GM21723 (cell line): ENCODE measurements around the gene NTN1.
"Not testable (repeated sequence)": the region's sequence is repeated elsewhere in the genome, so short reads cannot be mapped to it uniquely, and the experiment has no call there.

ENCODE experiments used
- ATAC-seq: cut with Tn5 transposase; IDR thresholded peaks from one replicate; pipeline ENCODE4 v1.9.1; 2021; ENCODE audit warnings: mild to moderate bottlenecking, moderate library complexity; ENCODE audit not compliant: unreplicated experiment

NTN1 gene

DNA sequence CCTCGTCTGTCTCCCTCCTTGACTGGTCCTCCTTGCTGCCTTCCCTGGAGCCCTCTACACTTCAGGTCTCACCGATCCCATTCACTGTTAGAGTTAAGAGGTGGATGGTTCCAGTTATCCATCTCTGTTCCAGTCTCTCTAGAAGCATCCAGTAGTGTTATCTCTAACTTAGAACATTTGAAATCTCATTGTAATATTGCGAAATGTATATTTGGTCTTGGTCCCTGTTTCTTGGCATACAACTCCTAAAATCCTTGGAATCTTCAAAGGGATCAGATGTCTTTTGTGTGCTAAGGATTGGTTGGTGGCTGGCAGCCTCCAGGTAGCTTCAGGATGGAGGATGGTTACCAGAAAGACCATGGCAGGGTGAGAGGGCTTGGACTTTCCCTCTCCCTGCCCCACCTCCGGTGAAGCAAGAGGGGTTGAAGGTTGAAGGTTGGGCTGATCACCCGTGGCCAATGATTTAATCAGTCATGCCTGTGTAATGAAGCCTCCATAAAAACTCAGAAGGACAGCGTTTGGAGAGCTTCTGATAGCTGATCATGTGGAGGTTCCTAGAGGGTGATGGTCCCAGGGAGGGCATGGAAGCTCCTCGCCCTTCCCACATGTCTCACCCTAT lies 59.1 kb downstream of the NTN1 start:
- ATAC-seq: no peak

- no peak for ATAC-seq
Measured at GRCh38 chr17:9080983-9081382, 59.7 kb downstream of the NTN1 start.

- no peak for ATAC-seq
Measured at GRCh38 chr17:9086577-9086976, 65.3 kb downstream of the NTN1 start.

GRCh38 chr17:9087921-9088320 lies 66.6 kb downstream of the NTN1 start:
- ATAC-seq: no peak

- ATAC-seq: no peak
Measured at GRCh38 chr17:9090641-9091096, 69.4 kb downstream of the NTN1 start.

- no peak for ATAC-seq
Measured at GRCh38 chr17:9094193-9094592, 72.9 kb downstream of the NTN1 start.

DNA sequence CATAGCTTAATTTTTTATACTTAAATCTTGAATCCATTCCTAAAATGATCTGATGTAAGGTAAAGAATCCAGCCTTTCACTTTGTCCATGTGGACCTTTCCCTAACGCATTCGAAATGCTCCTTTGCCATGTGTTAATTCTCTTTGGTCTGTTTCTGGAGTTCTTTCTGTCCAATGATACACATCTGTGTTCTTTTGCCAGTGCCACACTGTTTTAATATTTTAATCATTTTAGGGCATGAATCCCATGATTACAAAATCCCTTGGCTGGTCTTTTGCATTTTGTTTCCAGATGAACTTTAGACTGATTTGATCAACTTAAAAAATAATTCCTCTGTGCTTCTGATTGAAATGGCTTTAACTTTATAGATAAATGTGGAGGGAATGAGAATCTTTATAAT lies 74.1 kb downstream of the NTN1 start:
- ATAC-seq: no peak

DNA sequence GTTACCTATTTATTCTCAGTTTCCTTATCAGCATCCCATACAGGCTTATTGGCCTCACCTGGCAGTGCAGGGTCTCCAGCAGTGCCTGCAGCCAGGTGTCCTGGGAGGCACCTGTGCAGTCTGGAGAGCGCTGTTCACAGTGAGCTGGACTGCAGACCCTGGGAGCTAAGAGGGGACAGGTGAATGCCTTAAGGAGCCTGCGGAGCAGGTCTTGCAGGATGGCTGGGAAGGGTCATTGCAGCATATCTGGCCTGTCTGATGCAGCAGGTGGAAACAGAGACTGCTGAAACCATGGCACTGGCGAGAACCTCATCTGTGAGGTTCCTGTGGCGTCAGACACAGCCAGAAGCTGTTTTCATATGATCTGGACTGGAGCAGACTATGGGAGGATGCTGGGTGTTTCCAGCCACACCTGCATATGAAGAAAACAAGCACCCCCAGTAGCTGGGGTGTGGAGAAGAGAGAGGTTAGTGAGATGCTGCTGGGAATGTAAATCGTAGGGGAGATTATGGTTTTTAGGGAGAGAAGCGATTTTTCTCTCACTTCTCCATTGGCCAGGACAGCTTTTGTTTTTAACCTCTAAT lies 77.0 kb downstream of the NTN1 start:
- no peak for ATAC-seq

- no peak for ATAC-seq
Measured at GRCh38 chr17:9101356-9101755, 80.0 kb downstream of the NTN1 start.

DNA sequence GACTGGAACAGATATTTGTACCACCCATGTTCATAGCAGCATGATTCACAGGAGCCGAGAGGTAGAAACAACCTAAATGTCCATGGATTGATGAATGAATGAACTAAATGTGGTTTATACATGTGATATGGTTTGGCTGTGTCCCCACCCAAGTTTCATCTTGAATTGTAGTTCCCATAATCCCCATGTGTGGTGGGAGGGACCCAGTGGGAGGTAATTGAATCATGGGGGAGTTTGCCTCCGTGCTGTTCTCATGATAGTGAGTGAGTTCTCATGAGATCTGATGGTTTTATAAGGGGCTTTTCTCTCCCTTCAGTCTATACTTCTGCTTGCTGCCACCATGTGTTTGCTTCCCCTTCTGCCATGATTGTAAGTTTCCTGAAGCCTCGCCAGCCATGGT lies 81.9 kb downstream of the NTN1 start:
- ATAC-seq: not testable (repeated sequence)

DNA sequence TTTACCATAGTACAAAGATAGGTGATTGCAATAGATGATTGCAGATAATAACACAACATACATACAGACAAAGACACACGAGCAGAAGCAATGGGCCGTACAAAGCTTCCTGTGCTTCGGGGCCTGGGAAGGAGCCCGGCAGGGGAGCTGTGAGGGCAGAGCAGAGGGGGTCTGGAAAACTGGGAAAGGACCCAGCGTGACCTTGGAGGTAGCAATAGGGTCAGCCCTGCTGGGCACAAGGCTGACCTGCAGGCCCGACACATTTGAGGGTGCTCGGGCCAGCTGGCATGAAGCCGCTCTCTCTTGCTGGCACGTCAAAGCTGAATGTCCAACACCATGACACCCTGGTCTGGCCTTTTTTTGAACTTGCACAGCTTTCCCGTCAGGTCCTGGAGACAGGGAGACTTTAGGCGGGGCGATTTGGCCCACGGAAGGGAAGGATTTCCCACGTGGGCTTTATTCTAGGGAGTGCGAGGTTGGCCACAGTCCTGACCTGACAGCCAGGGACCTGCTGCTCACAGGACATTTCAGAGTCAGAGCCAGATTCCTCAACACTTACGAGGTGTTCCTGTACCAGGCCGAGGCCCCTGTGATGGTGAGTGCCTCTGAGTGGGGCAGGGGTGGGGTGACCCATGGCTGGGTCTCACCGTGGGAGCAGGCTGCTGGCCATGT lies 83.2 kb downstream of the NTN1 start:
- no peak for ATAC-seq

DNA sequence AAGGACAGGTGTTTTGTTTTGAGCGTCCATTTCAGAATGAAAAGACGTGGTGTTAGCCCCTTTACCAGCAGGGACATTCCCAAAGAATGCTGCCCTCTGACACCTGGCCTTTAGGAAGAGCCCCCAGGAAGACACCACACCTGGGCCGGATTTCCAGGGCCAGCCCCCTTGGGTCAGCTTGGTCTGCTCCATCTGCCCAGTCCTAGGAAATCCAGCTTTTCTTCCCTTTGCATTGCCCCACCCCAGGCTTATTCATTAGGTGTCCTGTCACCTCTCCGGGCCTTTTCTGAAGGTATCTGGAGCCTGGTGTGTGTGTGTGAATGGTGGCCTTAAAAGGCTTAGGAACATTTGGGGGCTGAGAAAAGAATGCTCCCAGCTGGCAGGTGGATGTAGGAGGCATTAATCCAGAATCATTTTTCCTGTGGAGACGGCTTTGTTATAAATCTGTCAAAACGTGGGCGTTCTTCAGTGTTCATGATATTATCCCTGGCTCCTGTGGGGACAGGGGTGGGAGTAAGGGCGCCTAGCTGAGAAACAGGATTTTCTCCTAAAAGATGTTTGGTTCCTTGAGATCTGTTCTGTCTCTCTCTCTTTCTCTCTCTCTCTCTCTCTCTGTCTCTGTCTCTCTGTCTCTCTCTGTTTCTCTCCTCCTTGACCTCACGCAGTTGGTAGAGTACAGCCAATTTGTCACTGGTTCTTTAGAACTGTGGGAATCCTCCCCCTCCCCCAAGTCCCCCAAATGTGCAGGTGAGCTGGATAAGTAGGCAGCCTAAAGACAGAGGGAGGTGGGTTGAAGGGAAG lies 84.0 kb downstream of the NTN1 start:
- ATAC-seq: no peak

GRCh38 chr17:9106278-9106677 lies 85.0 kb downstream of the NTN1 start:
- not testable (repeated sequence) for ATAC-seq

DNA sequence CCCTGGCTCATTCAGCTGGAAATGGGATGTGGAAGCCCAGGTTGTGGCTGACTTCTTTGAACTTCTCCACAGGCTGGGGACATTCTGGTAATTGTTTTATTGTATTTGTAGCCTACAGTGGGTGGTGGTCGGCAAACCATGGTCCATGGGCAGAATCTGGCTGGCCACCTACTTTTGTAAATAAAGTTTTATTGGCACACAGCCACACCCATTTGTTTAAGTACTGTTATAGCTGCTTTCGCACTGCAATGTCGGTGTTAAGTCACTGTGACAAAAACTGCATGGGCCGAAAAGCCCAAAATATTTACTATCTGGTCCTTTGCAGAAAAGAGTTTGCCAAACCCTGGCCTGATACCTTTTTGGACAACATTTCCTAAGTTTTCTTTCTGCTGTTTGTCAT lies 86.2 kb downstream of the NTN1 start:
- no peak for ATAC-seq

- ATAC-seq: no peak
Measured at GRCh38 chr17:9108146-9108545, 86.8 kb downstream of the NTN1 start.

GRCh38 chr17:9109933-9110332 lies 88.6 kb downstream of the NTN1 start:
- ATAC-seq: no peak

DNA sequence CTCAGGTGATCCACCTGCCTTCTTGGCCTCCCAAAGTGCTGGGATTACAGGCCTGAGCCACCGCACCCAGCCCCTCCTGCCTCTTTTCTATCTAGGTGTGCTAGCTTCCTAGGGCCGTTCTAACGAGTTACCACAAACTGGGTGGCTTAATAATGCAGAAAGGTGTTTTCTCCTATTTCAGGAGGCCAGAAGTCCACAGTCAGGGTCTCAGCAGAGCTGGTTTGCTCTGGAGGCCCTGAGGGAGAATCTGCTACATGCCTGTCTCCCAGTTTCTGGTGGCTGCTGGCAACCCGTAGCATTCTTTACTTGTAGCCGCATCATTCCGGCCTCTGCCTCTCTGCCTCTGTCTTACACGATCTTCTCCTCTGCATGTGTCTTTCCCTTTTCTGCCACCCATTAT lies 89.2 kb downstream of the NTN1 start:
- no peak for ATAC-seq

DNA sequence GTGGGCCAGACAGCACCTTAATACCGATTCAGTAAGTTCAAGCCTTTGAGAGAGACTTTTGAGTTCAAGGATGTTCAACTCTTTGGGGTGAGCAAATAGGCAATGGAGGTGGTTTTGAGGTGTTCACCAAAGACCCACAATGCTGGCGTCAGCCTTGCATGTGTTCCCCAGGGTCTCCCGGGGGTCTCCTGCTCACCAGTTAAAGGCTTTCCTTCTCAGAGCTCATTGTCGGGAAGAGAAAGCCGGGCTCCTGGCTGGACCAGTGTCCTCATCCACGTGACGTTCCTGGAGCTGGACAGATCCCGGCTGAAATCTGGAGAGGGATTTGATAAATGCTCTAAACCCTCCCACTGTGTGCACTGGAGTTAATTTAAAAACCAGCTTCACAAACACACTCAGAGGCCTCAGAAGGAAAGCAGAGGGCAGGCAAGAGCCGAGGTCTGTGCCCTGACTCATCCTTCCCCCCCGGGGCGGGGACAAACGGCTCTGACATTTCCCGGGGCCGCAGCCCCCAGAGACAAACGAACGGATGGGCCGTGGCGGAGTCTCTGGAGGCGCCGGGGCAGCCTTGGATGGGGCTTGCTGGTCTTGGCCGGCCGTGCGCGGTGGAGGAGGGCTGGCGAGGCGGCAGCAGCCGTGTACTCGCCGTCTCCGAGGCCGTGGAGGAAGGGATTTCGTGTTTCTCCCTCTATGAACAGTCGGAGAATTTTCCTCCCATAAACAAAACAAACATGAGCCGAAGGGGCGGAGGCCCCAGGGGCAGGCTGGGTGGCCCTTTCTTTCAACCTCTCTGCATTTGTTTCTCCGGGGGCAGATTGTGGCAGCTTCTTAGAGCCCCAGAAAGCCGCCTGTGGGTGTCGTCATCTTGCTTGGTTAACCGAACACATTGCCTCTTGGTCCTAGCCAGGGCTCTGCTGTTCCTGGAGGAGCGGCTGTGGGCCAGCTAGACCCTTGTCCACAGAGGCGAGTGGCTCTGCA lies 94.2 kb downstream of the NTN1 start:
- no peak for ATAC-seq

DNA sequence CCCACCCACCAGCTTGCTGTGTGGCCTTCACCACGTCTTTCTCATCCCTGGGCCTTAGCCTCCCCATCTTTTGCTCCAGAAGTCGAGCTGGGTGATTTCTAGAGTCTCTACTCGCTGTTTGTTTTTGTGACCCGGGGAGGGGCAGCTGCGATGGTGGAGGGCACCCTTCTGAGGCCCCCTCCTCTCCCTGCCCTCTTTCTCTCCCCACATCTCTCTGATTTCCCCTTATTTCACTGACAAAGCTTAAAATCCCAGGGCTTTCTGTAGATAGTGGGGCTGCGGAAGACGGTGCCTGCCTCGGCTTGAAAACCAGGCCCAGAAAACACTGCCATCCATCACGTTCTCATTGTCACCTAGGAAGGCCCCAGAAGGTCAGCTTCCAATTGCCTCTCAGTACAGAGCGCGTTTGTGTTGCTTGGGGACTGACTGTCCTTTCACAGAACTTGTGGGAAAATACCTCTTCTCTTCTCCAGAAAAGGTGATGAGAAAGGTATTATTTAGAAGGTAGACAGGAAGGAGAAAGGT lies 95.1 kb downstream of the NTN1 start:
- no peak for ATAC-seq

GRCh38 chr17:9116861-9117568 lies 95.7 kb downstream of the NTN1 start:
- ATAC-seq: no peak
